Small intestine (tissue), 7 donors: ENCODE results near the gene PLS3. TPM values are rescaled to one million over a fixed set of nuclear protein-coding genes. Genes with fewer than 3 reads are reported as not detected.

Experiments used
- DNase-seq, 2 donors: peaks; one replicate each; pipeline versions ENCODE4 v3.0.0 to v3.0.0-alpha.2; 2013
- FAIRE-seq: peaks from 2 replicates; lab custom pipeline; 2012; peaks lifted over from hg19 to GRCh38; lab: Jason Lieb, UNC
- H3K27ac ChIP-seq, 3 donors: one replicate each; pipeline ENCODE4 v1.5.1; 2013; ENCODE audit warnings: low read length in 2 of 3, mild to moderate bottlenecking in 2 of 3, control low read depth in 1 of 3, inconsistent platforms in 1 of 3, low read depth in 1 of 3, moderate library complexity in 1 of 3
- H3K27me3 ChIP-seq, 3 donors: one replicate each; pipeline ENCODE4 v1.6.1; 2013; ENCODE audit warnings: low read length in 3 of 3, inconsistent platforms in 1 of 3; ENCODE audit not compliant: control insufficient read depth in 3 of 3, insufficient read depth in 3 of 3
- H3K36me3 ChIP-seq, 3 donors: one replicate each; pipeline ENCODE4 v1.6.1; 2013; ENCODE audit warnings: low read length in 3 of 3, inconsistent platforms in 1 of 3, low read depth in 1 of 3, mild to moderate bottlenecking in 1 of 3, moderate library complexity in 1 of 3; ENCODE audit not compliant: control insufficient read depth in 3 of 3, insufficient read depth in 2 of 3
- H3K4me1 ChIP-seq, 3 donors: one replicate each; pipeline ENCODE4 v1.6.1; 2013; ENCODE audit warnings: low read length in 2 of 3, inconsistent platforms in 1 of 3, low read depth in 1 of 3, mild to moderate bottlenecking in 1 of 3, moderate library complexity in 1 of 3; ENCODE audit not compliant: control insufficient read depth in 3 of 3, insufficient read depth in 2 of 3
- H3K4me3 ChIP-seq, 3 donors: one replicate each; pipeline ENCODE4 v1.5.1; 2013; ENCODE audit warnings: low read length in 3 of 3, control low read depth in 1 of 3, inconsistent platforms in 1 of 3, low read depth in 1 of 3, mild to moderate bottlenecking in 1 of 3, moderate library complexity in 1 of 3
- H3K9me3 ChIP-seq, 2 donors: one replicate each; pipeline ENCODE4 v1.6.1; 2013; ENCODE audit warnings: low read depth in 1 of 2, low read length in 1 of 2; ENCODE audit not compliant: control insufficient read depth in 2 of 2, insufficient read depth in 1 of 2
- WGBS, 3 donors: extraction: QIAGEN DNeasy Blood & Tissue Kit; methylation state at CpG; one replicate each; pipeline ENCODE4 v1.1.7; 2013; 5-methylcytosine and 5-hydroxymethylcytosine counted together
- polyA plus RNA-seq, 4 donors: library from polyadenylated mRNA; stranded (reverse) in 3 of 4; unstranded in 1 of 4; fragments of 200-250 nt in 3 of 4; fragments of 120-200 nt in 1 of 4; gene quantifications; one replicate each; pipeline versions ENCODE4 v1.2.1 to v1.2.3, GENCODE V29; 2013
- donor health status: healthy with polysubstance abuse.
- donor health status: control.
- donor health status: control.
- donor health status: Bipolar disorder and iron deficiency.
- donor health status: healthy.

Gene PLS3
- polyA plus RNA-seq, 4 donors, result 8.4 to 44.4 (median 25.6) TPM

GRCh38 chrX:115560211-115560977 is 580 bp upstream of the PLS3 start:
- peak; percentile 29 to 42 for DNase-seq
- Histone ChIP-seq H3K36me3 (no peaks in the 10 kb centered on the region), H3K4me1 (peaks cover 0 to 4% (median 0%) of the 10 kb centered on the region in 3 donors), H3K27ac (peak overlapping the region in 2 of 3 donors; percentile 88 to 91), H3K9me3 (no peaks in the 10 kb centered on the region), H3K4me3 (peak overlapping the region in 2 of 3 donors; percentile 53 to 66), H3K27me3 (no peaks in the 10 kb centered on the region)
- FAIRE-seq, result no peak
- 11 to 37% (median 23%) methylated on average over 10 of the region's 10 CpGs for WGBS, 3 donors

DNA sequence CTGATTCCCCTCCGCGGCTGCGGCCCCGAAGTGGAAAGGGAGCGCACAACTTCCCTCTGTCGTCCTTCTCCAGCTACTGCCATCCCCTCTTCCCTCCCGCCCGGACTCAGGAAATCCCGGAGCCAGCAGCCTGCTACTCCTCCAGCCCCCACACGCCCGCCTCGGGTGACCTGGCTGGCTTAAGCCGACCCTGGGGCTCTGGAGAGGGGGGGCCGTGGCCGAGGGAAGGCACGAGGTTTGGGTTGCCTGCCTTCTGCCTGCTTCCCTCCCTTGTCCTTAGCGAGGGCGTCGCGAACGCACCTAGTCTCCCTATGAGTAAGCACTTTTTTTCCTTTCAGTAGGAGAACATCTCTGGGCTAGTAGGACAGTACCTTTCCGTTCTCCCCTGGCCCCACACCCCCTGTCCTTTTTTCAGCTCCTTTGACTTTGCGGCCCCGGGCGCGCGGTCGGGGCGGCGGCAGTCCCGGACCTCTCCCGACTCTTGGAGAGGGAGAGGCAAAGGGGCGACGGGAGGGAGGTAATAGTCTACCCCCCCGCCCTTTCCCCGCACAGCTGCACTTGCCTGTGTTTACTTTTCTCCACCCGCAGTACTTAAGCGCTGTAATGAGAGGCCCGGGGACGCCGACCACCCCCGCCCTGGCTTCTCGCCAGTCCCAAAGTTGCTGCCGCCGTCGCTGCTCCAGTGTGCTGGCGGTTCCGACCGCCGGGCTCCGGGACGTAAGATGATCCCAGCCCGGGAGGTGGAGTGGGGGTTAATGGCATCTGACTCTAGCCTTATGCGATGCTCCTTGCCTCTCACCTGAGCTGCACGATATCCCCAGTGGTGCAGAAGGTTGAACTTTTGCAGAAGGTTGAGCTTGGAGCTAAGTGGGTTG is 868 bp downstream of the PLS3 start:
- Histone ChIP-seq H3K27me3 (no peaks in the 10 kb centered on the region), H3K9me3 (no peaks in the 10 kb centered on the region), H3K4me1 (peaks cover 0 to 4% (median 0%) of the 10 kb centered on the region in 3 donors), H3K36me3 (no peaks in the 10 kb centered on the region), H3K27ac (peak overlapping the region; percentile 27 to 91 (median 88)), H3K4me3 (peak overlapping the region; percentile 46 to 66 (median 53))
- FAIRE-seq, result no peak
- peak; percentile 29 to 61 for DNase-seq
- WGBS, 3 donors, result 1 to 16% (median 1%) methylated on average over 48 to 55 of the region's 55 CpGs

DNA sequence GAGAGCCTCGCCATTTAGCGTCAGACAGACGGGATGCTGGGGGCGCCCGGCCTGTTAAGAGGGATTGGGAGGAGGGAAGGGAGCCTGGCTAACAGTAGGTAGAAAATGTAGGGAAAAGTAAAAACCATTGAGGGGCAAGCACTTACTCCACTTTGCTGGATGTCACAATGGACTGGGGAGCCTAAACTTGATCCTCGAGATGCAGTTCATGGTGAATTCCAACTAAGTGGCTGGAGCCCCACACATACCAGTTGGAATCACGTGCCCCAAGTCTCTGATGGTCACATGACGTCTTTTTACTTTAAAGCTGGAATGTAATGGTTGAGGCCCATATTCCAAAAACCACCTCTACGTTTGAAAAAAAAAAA is 1.5 kb downstream of the PLS3 start:
- peaks cover 0 to 4% (median 0%) of the 10 kb centered on the region in 3 donors for H3K4me1 ChIP-seq
- H3K27me3 ChIP-seq, result no peaks in the 10 kb centered on the region
- DNase-seq (no peak), FAIRE-seq (no peak)
- no peaks in the 10 kb centered on the region for H3K9me3 ChIP-seq
- 20 to 24% (median 23%) methylated on average over 9 of the region's 9 CpGs for WGBS, 3 donors
- peak overlapping the region; percentile 46 to 66 (median 53) for H3K4me3 ChIP-seq
- peak overlapping the region in 2 of 3 donors; percentile 88 to 91 for H3K27ac ChIP-seq
- H3K36me3 ChIP-seq, result no peaks in the 10 kb centered on the region

- Histone ChIP-seq H3K4me1 (peaks cover 0 to 4% (median 0%) of the 10 kb centered on the region in 3 donors), H3K27me3 (no peaks in the 10 kb centered on the region), H3K4me3 (no peak overlapping the region), H3K9me3 (no peaks in the 10 kb centered on the region), H3K36me3 (no peaks in the 10 kb centered on the region), H3K27ac (no peak overlapping the region)
- WGBS, 3 donors, result 61 to 72% (median 64%) methylated on average over 4 of the region's 4 CpGs
- DNase-seq (no peak), FAIRE-seq (no peak)
Observed at GRCh38 chrX:115563633-115564162, 2.7 kb downstream of the PLS3 start.

DNA sequence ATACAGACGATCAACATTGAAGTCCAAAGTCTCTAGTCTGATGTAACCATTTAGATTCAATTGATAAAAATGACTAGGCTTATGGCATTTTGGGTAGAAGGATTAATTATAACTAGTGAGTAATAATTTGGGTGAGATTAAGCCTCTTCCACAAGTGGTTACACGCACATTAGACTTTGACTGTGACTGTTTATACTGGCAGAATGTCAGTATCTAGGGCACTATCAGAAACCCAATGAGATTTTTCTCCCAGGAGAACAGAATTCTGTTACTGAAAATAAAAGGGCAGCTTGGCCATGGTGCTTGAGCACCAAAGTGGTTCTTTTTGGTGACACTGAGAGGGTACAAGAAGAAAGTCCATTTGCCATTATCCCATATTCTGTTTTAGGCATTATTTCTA is 3.3 kb downstream of the PLS3 start:
- Histone ChIP-seq H3K27me3 (no peaks in the 10 kb centered on the region), H3K27ac (no peak overlapping the region), H3K9me3 (no peaks in the 10 kb centered on the region), H3K36me3 (no peaks in the 10 kb centered on the region), H3K4me1 (peaks cover 0 to 4% (median 0%) of the 10 kb centered on the region in 3 donors), H3K4me3 (no peak overlapping the region)
- peak in 1 of 2 donors; percentile 22 for DNase-seq
- WGBS, 3 donors, result 5 to 52% (median 15%) methylated on average over 2 of the region's 2 CpGs
- FAIRE-seq, result no peak

DNA sequence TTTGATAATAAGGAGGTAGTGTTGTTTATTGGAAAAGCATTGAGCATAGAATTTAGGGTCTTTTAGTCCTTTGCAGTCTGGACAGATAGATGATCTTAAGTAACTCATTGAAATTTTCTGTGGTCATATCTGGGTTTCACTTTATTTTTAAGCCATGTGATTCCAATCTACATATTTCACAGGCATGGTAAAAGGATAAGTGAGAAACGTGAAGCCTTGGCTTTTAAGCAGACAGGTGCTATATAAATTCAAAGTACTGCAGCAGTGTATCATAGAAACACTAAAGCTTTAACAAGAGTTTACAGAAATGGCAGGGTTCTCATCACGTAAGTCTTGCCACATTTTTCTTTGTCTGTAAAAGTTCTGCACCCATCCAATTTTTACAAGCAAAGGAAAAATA is 4.9 kb downstream of the PLS3 start:
- H3K9me3 ChIP-seq, result no peaks in the 10 kb centered on the region
- no peaks in the 10 kb centered on the region for H3K36me3 ChIP-seq
- FAIRE-seq, result no peak
- no peak overlapping the region for H3K27ac ChIP-seq
- WGBS, 3 donors, result 45 to 62% (median 60%) methylated on average over 2 of the region's 2 CpGs
- H3K4me3 ChIP-seq, result no peak overlapping the region
- no peaks in the 10 kb centered on the region for H3K27me3 ChIP-seq
- H3K4me1 ChIP-seq, result no peaks in the 10 kb centered on the region
- DNase-seq, result no peak

DNA sequence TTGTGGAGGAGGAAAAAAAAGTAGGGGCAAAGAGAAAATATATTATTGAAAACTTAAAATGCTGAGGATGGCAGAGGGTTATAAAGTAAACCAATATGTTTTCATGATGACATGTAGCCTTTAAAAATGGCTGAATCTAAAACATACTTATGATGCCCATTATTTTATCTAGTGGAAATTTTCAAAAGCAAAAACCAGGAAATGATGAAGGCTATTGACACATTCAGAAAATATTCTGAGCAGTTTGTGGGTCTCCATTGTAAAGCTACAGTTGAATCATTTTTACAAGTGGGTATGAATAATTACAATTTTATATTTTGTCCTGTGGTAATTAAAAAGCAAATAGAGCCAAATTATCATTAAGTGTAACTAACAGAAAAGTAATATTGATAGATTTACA is 10.7 kb downstream of the PLS3 start:
- FAIRE-seq (no peak), DNase-seq (no peak)
- H3K27me3 ChIP-seq, result no peaks in the 10 kb centered on the region
- peaks cover 0 to 2% (median 0%) of the 10 kb centered on the region in 3 donors for H3K4me1 ChIP-seq
- H3K9me3 ChIP-seq, result no peaks in the 10 kb centered on the region
- H3K4me3 ChIP-seq, result no peak overlapping the region
- H3K36me3 ChIP-seq, result no peaks in the 10 kb centered on the region
- no peak overlapping the region for H3K27ac ChIP-seq

- no peaks in the 10 kb centered on the region for H3K36me3 ChIP-seq
- no peak for FAIRE-seq
- DNase-seq, result no peak
- H3K4me1 ChIP-seq, result peaks cover 0 to 3% (median 0%) of the 10 kb centered on the region in 3 donors
- no peak overlapping the region for H3K4me3 ChIP-seq
- WGBS, 3 donors, result 47 to 79% (median 77%) methylated on average over 2 of the region's 2 CpGs
- no peak overlapping the region for H3K27ac ChIP-seq
- H3K9me3 ChIP-seq, result no peaks in the 10 kb centered on the region
- H3K27me3 ChIP-seq, result no peaks in the 10 kb centered on the region
Observed at GRCh38 chrX:115573185-115573584, 12.2 kb downstream of the PLS3 start.
